Neural cell (in vitro differentiated cells): ENCODE data around the gene MTA1. TPM values are rescaled to one million over a fixed set of nuclear protein-coding genes. Genes with fewer than 3 reads are reported as not detected.

Source experiments
- H2AFZ ChIP-seq: fragments of 200-600, 300-800 bp; sonication (generic), shearing (Covaris generic); 2 replicates; pipeline ENCODE4 v1.6.0; 2014; ENCODE audit warnings: low read depth, mild to moderate bottlenecking, antibody characterized with exemption, low read length, moderate library complexity
- H3F3A ChIP-seq: fragments of 200-600 bp; shearing (Covaris generic); 2 replicates; pipeline ENCODE4 v1.6.1; 2016; ENCODE audit warnings: mild to moderate bottlenecking, moderate library complexity, mixed read lengths, antibody characterized with exemption, low read length; ENCODE audit not compliant: insufficient read depth, poor library complexity, severe bottlenecking
- H3K27ac ChIP-seq: fragments of 200-600, 300-800 bp; sonication (generic), shearing (Covaris generic); 2 replicates; pipeline ENCODE4 v1.5.1; 2014; ENCODE audit warnings: mild to moderate bottlenecking, low read length, moderate library complexity
- H3K27me3 ChIP-seq: fragments of 300-800, 200-600 bp; sonication (generic), shearing (Covaris generic); 2 replicates; pipeline ENCODE4 v1.6.0; 2014; ENCODE audit warnings: mild to moderate bottlenecking, low read depth, low read length, moderate library complexity; ENCODE audit not compliant: insufficient read depth
- H3K36me3 ChIP-seq: fragments of 300-800, 200-600 bp; sonication (generic), shearing (Covaris generic); 2 replicates; pipeline ENCODE4 v1.5.1; 2014; ENCODE audit warnings: mild to moderate bottlenecking, antibody characterized with exemption, low read length, moderate library complexity; ENCODE audit not compliant: insufficient read depth
- H3K4me2 ChIP-seq: fragments of 300-800, 200-600 bp; sonication (generic), shearing (Covaris generic); 2 replicates; pipeline ENCODE4 v1.6.0; 2014; ENCODE audit warnings: mild to moderate bottlenecking, low read length
- H3K4me3 ChIP-seq: fragments of 300-800, 200-600 bp; sonication (generic), shearing (Covaris generic); 2 replicates; pipeline ENCODE4 v1.5.1; 2014; ENCODE audit warnings: mild to moderate bottlenecking, low read length, moderate library complexity
- H3K79me2 ChIP-seq: fragments of 200-600 bp; shearing (Covaris generic); replicated peaks from 2 replicates; pipeline ENCODE4 v1.6.0; 2014; ENCODE audit warnings: mild to moderate bottlenecking, low read length, moderate library complexity; ENCODE audit not compliant: insufficient read depth
- H3K9ac ChIP-seq: fragments of 300-800, 200-600 bp; sonication (generic), shearing (Covaris generic); 2 replicates; pipeline ENCODE4 v1.6.1; 2016; ENCODE audit warnings: mild to moderate bottlenecking, low read length, mixed read lengths
- H3K9me2 ChIP-seq: fragments of 200-600 bp; shearing (Covaris generic); 2 replicates; pipeline ENCODE4 v1.6.1; 2016; ENCODE audit warnings: mild to moderate bottlenecking, low read length, mixed read lengths; ENCODE audit not compliant: insufficient read depth
- H3K9me3 ChIP-seq: fragments of 200-600, 300-800 bp; sonication (generic), shearing (Covaris generic); 2 replicates; pipeline ENCODE4 v1.6.1; 2016; ENCODE audit warnings: mild to moderate bottlenecking, mixed run types, low read length, moderate library complexity, mixed read lengths
- H4K20me1 ChIP-seq: fragments of 200-600 bp; shearing (Covaris generic); 2 replicates; pipeline ENCODE4 v1.6.1; 2016; ENCODE audit warnings: mild to moderate bottlenecking, mixed run types; ENCODE audit not compliant: insufficient read depth
- EP300 ChIP-seq: fragments of 450-650 bp; conservative IDR thresholded peaks from 2 replicates; pipeline ENCODE4 v1.6.1; 2014; ENCODE audit warnings: antibody characterized with exemption, mild to moderate bottlenecking, moderate library complexity; ENCODE audit not compliant: poor library complexity, severe bottlenecking
- EZH2 ChIP-seq: fragments of 200-600, 300-800 bp; shearing (Covaris generic), sonication (generic); IDR thresholded peaks from 2 replicates; pipeline ENCODE4 v1.6.1; 2014; ENCODE audit warnings: antibody characterized with exemption, low read length, borderline replicate concordance, mild to moderate bottlenecking; ENCODE audit not compliant: insufficient read depth, poor library complexity, severe bottlenecking
- MXI1 ChIP-seq: fragments of 450-650 bp; conservative IDR thresholded peaks from 2 replicates; pipeline ENCODE4 v1.6.1; 2014; ENCODE audit warnings: antibody characterized with exemption, mild to moderate bottlenecking; ENCODE audit not compliant: poor library complexity, severe bottlenecking
- POLR2AphosphoS5 ChIP-seq: IDR thresholded peaks from 2 replicates; pipeline ENCODE4 v1.6.1; 2012
- RAD21 ChIP-seq: fragments of 450-650 bp; conservative IDR thresholded peaks from 2 replicates; pipeline ENCODE4 v1.6.1; 2014; ENCODE audit warnings: antibody characterized with exemption, mild to moderate bottlenecking, moderate library complexity
- SMC3 ChIP-seq: fragments of 450-650 bp; conservative IDR thresholded peaks from 2 replicates; pipeline ENCODE4 v1.6.1; 2014; ENCODE audit warnings: antibody characterized with exemption, mild to moderate bottlenecking, moderate library complexity; ENCODE audit not compliant: poor library complexity
- TAF1 ChIP-seq: IDR thresholded peaks from 2 replicates; pipeline ENCODE4 v1.6.1; 2012; ENCODE audit warnings: low read depth
- polyA plus RNA-seq: library from polyadenylated mRNA; depleted of rRNA; stranded (reverse); fragments of >200 nt; gene quantifications from 2 replicates; pipeline ENCODE4 v1.2.3, GENCODE V29; 2014
- TF ChIP-seq, protein P1 (sequence below): fragments of 450-650 bp; IDR thresholded peaks from 2 replicates; pipeline ENCODE4 v1.5.1; 2014; ENCODE audit warnings: antibody characterized with exemption, mild to moderate bottlenecking, moderate library complexity; ENCODE audit not compliant: poor library complexity, severe bottlenecking
- TF ChIP-seq, protein P2 (sequence below): IDR thresholded peaks from 2 replicates; pipeline ENCODE4 v1.6.1; 2012; ENCODE audit warnings: borderline replicate concordance

Gene MTA1
- polyA plus RNA-seq, 1 donor from 2014 or later, result 94.0 TPM

DNA sequence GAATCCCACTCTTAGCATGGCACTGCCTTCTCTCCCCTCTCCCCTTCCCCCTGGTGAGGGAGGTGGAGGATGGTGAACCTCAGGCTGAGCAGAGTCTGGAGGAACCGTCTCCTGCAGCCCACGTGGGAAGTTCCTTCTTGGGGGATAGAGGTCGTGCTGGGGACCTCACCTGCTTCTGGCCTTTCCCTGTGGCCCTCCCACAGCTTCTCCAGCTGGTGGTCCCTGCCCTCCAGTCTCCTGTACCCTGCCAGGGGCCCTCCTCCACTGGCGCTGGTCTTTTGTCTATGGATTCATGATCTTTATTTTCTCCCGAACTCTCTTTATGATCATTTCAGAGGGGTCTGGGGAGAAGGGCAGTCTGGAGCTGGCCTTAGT, 9.0 kb upstream of the MTA1 start:
- TF ChIP-seq, protein P1, sequence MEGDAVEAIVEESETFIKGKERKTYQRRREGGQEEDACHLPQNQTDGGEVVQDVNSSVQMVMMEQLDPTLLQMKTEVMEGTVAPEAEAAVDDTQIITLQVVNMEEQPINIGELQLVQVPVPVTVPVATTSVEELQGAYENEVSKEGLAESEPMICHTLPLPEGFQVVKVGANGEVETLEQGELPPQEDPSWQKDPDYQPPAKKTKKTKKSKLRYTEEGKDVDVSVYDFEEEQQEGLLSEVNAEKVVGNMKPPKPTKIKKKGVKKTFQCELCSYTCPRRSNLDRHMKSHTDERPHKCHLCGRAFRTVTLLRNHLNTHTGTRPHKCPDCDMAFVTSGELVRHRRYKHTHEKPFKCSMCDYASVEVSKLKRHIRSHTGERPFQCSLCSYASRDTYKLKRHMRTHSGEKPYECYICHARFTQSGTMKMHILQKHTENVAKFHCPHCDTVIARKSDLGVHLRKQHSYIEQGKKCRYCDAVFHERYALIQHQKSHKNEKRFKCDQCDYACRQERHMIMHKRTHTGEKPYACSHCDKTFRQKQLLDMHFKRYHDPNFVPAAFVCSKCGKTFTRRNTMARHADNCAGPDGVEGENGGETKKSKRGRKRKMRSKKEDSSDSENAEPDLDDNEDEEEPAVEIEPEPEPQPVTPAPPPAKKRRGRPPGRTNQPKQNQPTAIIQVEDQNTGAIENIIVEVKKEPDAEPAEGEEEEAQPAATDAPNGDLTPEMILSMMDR, result no peak
- TF ChIP-seq EP300, result no peak
- no peak for TF ChIP-seq EZH2
- TF ChIP-seq RAD21, result no peak
- TF ChIP-seq POLR2AphosphoS5, result no peak
- no peak for TF ChIP-seq TAF1
- no peak for TF ChIP-seq SMC3
- TF ChIP-seq MXI1, result no peak
- TF ChIP-seq, protein P2, sequence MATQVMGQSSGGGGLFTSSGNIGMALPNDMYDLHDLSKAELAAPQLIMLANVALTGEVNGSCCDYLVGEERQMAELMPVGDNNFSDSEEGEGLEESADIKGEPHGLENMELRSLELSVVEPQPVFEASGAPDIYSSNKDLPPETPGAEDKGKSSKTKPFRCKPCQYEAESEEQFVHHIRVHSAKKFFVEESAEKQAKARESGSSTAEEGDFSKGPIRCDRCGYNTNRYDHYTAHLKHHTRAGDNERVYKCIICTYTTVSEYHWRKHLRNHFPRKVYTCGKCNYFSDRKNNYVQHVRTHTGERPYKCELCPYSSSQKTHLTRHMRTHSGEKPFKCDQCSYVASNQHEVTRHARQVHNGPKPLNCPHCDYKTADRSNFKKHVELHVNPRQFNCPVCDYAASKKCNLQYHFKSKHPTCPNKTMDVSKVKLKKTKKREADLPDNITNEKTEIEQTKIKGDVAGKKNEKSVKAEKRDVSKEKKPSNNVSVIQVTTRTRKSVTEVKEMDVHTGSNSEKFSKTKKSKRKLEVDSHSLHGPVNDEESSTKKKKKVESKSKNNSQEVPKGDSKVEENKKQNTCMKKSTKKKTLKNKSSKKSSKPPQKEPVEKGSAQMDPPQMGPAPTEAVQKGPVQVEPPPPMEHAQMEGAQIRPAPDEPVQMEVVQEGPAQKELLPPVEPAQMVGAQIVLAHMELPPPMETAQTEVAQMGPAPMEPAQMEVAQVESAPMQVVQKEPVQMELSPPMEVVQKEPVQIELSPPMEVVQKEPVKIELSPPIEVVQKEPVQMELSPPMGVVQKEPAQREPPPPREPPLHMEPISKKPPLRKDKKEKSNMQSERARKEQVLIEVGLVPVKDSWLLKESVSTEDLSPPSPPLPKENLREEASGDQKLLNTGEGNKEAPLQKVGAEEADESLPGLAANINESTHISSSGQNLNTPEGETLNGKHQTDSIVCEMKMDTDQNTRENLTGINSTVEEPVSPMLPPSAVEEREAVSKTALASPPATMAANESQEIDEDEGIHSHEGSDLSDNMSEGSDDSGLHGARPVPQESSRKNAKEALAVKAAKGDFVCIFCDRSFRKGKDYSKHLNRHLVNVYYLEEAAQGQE, result no peak
- no peaks in the 10 kb centered on the region for H3F3A ChIP-seq
- H3K27ac ChIP-seq, result no peak overlapping the region
- no peak overlapping the region for H3K9ac ChIP-seq
- peaks cover 17% of the 10 kb centered on the region for H3K27me3 ChIP-seq
- no peak overlapping the region for H2AFZ ChIP-seq
- no peak overlapping the region for H3K4me2 ChIP-seq
- H3K79me2 ChIP-seq, result no peaks in the 10 kb centered on the region
- no peaks in the 10 kb centered on the region for H3K36me3 ChIP-seq
- no peaks in the 10 kb centered on the region for H3K9me2 ChIP-seq
- H3K4me3 ChIP-seq, result no peak overlapping the region
- H4K20me1 ChIP-seq, result no peaks in the 10 kb centered on the region
- no peaks in the 10 kb centered on the region for H3K9me3 ChIP-seq

DNA sequence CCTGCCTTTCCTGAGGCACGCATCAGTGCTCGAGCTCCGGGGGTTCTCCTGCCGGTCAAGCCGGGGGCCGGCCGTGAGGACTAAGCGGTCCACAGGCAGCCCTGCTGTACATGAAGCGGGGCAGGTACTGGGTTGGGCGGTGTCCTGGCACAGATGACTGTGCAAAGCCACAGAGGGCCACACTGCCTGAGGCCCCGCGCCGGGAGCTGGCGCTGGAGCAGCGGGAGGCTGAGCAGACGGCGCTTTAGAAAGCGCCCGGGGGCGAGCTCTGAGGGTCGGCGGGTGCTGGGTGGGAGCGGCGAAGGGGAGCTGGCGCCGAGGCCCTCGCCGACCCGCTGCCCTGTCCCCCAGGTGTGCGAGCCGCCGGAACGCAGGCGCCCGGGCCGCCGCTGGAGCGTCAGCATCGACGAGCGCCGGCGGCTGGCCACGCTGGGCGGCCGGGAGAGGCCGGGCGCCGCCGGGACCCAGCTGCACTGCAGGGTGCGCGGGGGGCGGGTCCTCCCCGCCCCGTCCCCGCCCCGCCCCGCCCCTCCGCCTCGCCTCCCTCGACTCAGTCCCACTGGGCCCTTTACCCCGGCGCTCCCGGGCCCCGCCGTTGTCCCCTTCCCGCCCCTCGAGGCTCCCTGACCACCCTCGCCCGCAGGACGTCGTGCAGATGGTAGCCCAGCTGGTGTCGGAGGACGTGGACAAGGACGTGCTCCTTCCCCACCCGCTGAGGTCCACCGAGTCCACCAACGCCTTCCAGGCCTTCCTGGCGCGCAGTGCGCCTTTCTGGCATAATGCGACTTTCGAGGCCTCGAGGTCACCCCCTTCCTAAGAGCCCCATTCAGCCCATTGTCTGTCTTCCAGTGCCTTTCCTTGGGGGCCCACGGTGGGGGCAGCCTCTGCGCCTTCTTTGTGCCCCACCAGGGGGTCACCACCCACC, 8.3 kb upstream of the MTA1 start:
- Histone ChIP-seq H3K79me2 (no peaks in the 10 kb centered on the region), H4K20me1 (no peaks in the 10 kb centered on the region), H3K4me2 (no peak overlapping the region), H3K27me3 (peaks cover 17% of the 10 kb centered on the region), H2AFZ (no peak overlapping the region), H3K9me2 (no peaks in the 10 kb centered on the region), H3K36me3 (no peaks in the 10 kb centered on the region), H3K9me3 (no peaks in the 10 kb centered on the region), H3K9ac (no peak overlapping the region), H3K4me3 (no peak overlapping the region), H3K27ac (no peak overlapping the region), H3F3A (no peaks in the 10 kb centered on the region)
- no peak for TF ChIP-seq POLR2AphosphoS5
- TF ChIP-seq, protein P2, result no peak
- TF ChIP-seq TAF1, result no peak
- no peak for TF ChIP-seq RAD21
- no peak for TF ChIP-seq SMC3
- TF ChIP-seq MXI1, result no peak
